ENCODE results near the gene ACE2.

ACE2 gene

GRCh38 chrX:15567267-15567666 lies 33.5 kb downstream of the ACE2 start:
- TF ChIP-seq, protein P1, sequence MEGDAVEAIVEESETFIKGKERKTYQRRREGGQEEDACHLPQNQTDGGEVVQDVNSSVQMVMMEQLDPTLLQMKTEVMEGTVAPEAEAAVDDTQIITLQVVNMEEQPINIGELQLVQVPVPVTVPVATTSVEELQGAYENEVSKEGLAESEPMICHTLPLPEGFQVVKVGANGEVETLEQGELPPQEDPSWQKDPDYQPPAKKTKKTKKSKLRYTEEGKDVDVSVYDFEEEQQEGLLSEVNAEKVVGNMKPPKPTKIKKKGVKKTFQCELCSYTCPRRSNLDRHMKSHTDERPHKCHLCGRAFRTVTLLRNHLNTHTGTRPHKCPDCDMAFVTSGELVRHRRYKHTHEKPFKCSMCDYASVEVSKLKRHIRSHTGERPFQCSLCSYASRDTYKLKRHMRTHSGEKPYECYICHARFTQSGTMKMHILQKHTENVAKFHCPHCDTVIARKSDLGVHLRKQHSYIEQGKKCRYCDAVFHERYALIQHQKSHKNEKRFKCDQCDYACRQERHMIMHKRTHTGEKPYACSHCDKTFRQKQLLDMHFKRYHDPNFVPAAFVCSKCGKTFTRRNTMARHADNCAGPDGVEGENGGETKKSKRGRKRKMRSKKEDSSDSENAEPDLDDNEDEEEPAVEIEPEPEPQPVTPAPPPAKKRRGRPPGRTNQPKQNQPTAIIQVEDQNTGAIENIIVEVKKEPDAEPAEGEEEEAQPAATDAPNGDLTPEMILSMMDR (IDR thresholded peaks at IDR 0.05; ENCODE audit: extremely low read depth, insufficient read depth, missing control alignments), result no peak
- no peak for DNase-seq (ENCODE audit: low spot score)
- in situ Hi-C loops (cut with MboI; ENCODE audit: low pct_unique_long_range_greater_than_20kb, low sequenced_read_pairs, unreplicated experiment), result no loop called here

- TF ChIP-seq, protein P1 (IDR thresholded peaks at IDR 0.05; ENCODE audit: extremely low read depth, insufficient read depth, missing control alignments), result no peak
- in situ Hi-C loops (cut with MboI; ENCODE audit: low pct_unique_long_range_greater_than_20kb, low sequenced_read_pairs, unreplicated experiment), result no loop called here
- DNase-seq (ENCODE audit: low spot score), result no peak
Observed at GRCh38 chrX:15566244-15566643, 34.5 kb downstream of the ACE2 start.

DNA sequence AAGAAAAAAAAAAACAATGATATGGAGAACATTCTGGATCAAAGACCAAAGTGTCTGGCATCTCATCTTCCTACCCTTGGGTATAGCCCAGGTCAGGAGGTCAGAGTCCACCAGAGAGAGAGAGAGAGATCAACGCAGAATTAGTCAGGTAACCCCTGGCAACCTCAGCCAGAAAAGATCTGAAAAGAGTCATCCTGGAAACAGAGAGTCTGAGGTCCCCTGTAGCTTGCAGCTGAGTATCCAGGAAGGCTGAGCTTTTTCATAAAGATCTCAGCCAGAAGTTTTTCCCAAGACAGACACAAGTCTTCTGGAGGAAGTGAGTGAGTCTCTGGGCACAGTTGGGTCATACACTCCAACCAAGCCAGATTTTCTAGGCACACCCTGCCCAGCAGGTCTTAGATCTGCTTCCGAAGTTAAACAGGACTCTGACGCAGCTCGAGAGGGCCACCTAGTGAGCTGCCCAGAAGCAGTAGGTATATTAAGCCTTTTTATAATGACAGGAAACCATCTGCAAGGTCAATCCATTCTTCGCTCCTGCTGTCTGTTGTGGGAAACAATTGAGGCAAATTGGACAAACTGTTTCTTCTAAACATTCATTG lies 35.7 kb downstream of the ACE2 start:
- in situ Hi-C loops (cut with MboI; ENCODE audit: low pct_unique_long_range_greater_than_20kb, low sequenced_read_pairs, unreplicated experiment), result no loop called here
- DNase-seq (ENCODE audit: low spot score), result peak; percentile 24
- TF ChIP-seq, protein P1 (IDR thresholded peaks at IDR 0.05; ENCODE audit: extremely low read depth, insufficient read depth, missing control alignments), result peak; percentile 70

DNA sequence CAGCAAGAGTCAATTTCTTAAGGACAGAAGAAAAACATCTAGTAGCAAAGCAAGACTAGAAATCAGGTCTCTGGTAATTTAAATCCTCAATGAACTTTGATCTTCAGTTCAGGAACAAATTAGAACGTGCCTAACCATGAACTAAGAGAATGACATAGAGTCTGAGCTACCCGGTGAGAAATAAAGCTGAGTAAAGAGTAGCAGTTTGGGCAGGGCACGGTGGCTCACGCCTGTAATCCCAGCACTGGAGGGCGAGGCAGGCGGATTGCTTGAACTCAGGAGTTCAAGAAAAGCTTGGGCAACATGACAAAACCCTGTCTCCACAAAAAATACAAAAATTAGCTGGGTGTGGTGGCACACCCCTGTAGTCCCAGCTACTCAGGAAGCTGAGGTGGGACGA lies 37.7 kb downstream of the ACE2 start:
- no peak for DNase-seq (ENCODE audit: low spot score)
- in situ Hi-C loops (cut with MboI; ENCODE audit: low pct_unique_long_range_greater_than_20kb, low sequenced_read_pairs, unreplicated experiment), result no loop called here
- TF ChIP-seq, protein P1 (IDR thresholded peaks at IDR 0.05; ENCODE audit: extremely low read depth, insufficient read depth, missing control alignments), result no peak

DNA sequence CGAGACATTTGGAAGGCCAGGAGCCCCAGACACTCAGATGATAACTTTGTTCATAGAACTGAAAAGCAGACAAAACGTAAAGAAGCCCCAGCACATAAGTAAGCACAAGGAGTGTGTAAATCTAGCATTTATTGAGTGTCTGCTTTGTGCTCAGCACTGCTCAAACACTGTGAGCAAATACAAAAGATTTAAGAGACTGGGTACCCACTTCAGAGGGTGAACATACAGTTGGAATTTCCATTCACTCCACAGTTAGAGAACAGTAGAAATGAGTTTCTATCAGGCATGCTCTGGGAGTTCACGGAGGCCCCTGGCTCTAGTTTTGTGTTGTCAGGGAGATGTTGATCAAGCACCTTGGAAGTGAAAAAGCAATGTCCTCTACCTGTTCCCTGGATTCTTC lies 39.8 kb downstream of the ACE2 start:
- TF ChIP-seq, protein P1 (IDR thresholded peaks at IDR 0.05; ENCODE audit: extremely low read depth, insufficient read depth, missing control alignments), result no peak
- DNase-seq (ENCODE audit: low spot score), result no peak
- in situ Hi-C loops (cut with MboI; ENCODE audit: low pct_unique_long_range_greater_than_20kb, low sequenced_read_pairs, unreplicated experiment), result no loop called here

GRCh38 chrX:15559227-15559626 lies 41.5 kb downstream of the ACE2 start:
- in situ Hi-C loops (cut with MboI; ENCODE audit: low pct_unique_long_range_greater_than_20kb, low sequenced_read_pairs, unreplicated experiment), result no loop called here
- TF ChIP-seq, protein P1 (IDR thresholded peaks at IDR 0.05; ENCODE audit: extremely low read depth, insufficient read depth, missing control alignments), result no peak
- no peak for DNase-seq (ENCODE audit: low spot score)

Data from GM13977 (cell line).